Left forelimb (tissue), 1 donor: Measurements from ENCODE around the gene ELL.

Experiments
- DNase-seq: peaks from one replicate; pipeline ENCODE4 v3.0.0-alpha.2; 2018; ENCODE audit warnings: low spot score

ELL gene

DNA sequence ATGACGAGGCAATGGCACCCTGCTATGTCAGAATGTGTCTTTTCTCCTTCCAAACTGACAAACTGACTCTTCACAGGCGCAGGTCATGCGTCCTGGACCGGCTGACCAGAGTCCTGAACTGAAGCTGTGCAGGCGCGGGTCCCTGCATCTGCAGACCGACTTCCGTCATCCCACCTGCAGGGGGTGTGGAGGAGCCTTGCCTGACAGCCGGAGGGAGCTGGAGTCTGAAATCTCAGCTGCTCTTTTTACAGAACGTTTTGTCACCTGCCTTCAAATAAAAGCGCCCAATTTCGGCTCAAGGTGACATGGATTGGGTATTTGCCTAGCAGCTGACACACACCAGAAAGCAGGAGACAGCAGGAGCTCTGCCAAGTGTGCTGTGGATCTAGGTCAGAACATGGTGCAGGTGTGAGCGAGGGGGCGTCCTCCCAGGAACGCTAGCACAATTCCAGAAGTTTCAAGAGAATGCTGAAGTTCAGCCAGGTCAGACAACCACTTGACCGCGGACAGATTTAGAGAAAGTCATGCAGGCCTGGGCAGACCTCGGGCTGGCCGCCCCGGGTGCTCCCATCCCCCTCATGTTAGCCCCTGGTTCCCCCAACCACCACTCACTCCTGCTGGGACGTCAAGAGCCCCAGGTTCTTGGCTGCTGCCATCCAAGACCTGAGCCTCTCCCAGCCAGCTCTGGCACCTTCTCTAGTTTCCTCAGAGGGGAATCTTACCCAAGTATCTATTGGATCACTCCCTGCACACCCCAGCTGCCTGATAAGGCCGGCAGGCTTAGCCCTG is 32.8 kb downstream of the ELL start:
- DNase-seq, result no peak

DNA sequence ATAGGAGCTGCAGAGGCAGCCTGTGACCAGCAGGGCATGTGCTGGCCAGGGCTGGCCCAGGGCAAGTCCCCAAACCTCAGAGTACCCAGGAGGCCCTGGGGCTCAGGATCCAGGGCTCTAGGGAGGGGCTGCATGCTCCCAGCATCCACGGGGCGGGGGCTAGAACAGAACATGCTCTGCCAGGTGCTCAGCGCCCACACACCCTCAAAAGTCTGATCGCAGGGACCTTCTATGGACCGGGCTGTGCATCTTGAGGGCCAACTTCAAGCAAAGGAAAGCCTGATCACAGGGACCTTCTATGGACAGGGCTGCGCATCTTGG is 33.5 kb downstream of the ELL start:
- no peak for DNase-seq

DNA sequence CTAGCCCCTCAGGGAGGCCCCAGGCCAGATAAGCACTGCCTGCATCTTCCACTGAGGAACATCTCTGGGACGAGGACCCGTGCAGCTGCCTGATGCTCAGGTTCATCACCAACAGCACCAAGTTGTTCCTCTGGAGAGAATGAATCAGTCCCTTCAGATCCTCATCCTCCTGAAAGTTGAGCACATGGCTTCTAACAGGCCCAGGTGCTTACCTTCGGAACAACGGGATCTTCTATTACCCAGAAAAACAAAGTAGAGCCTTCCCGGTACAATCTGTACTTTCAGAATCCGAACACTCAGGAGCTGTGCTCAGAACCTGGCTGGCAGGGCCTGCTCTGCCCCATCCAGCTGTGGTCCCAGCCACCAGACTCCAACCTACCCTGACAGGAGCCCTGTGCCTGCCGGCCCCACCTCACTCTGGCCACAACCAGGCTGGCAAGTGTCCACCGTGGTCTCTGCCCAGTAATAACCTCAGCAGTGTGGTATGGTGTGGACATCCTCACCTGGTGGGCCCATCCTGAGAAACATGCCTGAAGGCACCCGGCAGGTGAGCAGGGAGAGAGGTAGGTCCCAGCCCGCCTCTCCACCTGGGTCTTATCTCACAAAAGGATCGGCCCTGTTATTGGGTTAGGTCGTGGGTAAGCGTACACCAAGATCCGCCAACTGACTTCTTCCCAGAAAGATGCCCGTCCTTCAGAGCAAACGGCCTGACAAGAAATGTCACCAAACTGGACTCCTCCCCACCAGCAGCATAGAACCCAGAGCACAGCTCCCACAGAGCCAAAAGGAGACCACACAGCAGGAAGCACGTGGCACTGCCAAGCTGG is 34.1 kb downstream of the ELL start:
- DNase-seq, result no peak

DNA sequence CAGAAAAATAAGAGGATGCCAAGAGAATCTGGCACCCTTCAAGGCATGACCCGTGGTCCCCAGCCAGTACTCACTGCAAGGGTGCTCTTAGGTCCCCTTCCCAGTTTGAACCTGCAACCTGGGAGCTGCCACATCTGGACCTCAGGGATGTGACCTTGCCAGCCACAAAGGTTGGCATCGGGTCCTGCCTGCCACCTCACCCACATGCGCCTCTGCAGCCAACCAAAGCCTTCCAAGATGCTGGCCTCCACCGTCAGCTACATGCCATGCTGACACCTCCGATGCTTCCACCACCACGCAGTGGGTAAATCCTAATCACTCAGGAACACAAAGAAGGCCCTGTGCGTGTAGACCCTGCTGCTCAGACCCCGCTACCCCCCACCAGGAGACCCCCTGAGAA is 35.1 kb downstream of the ELL start:
- no peak for DNase-seq

DNA sequence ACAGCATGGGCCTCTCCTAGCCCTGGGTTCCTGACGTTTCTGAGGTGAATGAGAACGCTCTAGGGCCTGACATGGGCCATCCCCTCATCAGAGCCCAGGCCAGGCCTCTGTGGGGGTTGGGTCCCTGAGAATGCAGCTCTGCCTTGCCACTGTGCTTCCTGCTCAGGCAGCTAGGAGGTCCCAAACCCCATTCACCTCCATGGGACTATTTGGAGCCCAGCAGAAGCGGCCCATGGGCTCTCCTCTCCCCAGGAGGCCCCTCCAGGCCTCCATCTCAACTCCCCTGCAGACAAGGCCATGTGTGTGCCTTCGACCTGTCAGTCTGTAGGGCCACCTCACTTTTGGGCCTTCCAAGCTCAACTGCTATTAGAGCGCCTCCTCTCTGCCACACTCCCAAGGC is 36.9 kb downstream of the ELL start:
- no peak for DNase-seq

DNA sequence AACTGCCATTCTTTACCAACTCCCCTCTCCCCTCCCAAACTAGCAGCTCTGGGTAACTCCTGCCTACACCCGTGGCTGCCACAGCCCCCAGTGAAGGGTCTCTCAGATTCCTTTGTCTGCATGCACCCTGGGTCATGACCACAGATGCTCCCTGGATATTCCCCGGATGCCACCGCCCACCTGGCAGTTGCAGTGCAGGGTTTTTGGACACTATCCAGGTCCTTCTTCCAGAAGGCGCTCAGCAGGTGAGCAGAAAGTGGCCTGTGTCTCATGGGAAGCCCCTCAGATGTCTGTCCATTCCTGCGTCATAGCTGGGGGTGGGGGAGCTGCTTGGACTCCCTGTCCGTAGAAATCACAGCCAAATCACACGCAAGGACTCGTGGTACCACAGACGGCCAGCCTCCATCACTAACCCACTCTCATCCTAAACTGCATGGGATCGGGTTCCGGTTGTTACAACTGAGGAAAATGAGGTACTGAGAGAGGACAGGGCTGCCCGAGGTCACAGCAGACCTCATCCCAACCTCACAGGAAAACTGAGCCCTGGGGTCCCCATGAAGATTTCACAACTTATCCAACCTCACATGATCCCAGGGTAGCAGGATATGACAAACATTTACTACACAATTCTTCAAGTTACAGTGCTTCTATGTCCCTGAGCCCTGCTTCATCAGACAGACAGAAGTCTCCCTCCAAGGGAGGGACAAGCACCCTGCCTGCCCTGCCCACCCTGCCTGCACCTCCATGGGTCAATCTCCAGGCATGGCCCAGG is 38.6 kb downstream of the ELL start:
- DNase-seq, result no peak

DNA sequence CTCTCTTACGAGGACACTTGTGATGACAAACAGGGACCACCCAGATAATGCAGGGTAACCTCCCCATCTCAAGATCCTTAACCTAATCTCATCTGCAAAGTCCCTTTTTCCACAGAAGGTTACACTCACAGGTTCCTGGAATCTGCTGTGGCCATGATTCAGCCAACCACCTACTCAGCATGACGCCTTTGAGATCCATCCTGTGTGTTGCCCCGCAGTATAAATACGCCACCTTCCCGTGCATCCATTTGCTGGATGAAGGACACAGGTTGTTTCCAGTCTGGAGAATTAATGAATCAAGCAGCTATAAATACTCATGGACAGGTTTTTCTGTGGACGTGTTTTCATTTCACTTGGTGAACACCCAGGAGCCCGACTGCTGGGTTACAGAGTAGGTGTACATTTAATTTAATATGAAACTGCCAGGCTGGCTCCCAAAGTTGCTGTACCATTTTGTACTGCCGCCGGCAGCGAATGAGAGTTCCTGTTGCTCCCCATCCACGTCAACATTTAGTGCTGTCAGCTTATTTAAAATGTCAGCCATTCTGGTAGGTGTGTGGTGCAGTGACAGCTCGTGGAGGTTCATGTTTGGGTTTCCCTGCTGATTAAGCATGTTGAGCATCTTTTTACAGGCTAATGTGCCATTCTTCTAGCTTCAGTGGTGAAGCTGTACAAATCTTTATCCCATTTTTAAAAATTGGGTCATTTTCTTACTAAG is 40.2 kb downstream of the ELL start:
- no peak for DNase-seq

DNA sequence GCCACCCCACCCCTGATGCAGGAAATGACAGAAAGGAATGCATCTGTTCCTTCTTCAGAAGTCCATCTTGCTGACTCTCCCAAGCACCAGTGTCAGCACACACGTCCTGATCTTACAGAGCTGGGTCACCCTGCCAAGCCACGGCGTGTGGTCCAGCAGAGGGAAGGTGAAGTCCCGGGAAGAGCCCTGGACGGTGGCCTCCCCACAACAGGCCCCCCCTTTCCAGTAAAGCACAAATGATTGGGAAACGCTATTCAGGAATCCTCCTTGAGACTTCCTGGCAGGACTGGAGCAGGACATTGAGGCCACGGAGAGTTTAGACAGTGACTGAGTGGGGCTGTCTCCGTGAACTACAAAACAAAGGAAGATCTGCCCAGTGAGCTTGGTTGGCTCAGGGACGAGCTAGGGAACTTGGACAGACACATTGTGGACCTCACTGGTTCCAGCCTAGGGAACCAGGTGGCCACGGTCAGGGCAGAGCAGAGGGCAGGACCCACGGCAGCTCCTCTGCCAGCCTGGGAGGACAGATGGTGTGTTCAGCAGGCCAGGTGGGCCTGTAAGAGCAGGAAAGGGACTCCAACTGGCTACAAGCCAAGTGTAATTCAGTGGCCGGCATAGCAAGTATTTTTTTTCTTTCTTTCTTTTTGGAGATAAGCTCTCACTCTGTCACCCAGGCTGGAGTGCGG is 41.7 kb downstream of the ELL start:
- no peak for DNase-seq

DNA sequence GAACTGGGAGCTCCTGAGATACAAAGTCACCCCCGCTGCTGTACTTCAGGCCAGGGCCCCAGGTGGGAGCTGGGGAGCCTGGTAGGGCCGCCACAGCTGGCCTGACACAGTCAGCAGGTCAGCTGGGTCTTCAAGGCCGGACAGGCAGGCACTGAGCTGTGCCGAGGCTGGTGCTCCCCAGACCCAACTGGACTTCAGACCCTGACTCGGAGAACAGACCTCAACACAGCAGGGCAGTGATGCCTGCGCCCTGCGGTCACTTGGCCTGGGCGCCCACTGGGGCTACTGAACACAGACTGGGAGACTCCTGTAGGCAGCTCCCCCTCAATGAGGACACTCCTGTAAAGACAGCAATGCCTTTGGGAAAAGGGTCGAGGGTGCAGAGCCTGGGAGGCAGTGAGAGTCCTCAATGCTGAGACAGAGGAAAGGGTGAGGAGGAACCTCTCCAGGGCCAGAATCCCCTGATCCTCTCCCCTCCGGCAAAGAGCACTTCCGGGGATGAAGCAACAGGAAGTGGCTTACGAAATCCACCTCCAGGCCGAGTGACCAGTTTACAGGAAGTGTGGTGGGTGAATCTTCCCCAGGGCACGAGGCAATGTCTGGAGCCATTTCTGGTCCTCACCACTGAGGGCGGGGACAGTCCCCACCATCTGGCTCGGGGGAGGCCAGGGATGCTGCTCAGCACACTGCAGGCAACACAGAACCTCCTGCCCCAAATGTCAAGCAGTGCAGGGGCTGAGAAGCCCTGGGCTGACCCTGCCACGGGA is 43.1 kb downstream of the ELL start:
- no peak for DNase-seq

DNA sequence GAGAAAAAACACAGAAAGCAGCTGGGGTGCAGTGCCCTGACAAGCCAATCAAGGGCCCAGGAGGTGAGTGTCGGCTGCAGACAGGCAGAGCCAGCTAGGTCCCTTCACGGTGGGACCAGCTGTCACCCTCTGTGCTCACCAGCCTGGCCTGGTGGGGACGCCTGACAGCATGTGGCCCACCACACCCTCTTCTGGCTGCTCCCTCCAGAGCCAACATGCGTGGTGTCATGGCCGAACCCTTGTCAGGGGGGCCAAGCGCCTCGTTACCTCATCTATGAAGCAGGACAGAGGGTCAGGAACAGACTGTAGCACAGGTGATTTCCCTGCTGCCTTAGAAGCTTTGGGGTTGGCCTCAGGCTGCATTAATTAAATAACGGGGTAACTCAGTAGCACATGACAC is 43.9 kb downstream of the ELL start:
- DNase-seq, result no peak

DNA sequence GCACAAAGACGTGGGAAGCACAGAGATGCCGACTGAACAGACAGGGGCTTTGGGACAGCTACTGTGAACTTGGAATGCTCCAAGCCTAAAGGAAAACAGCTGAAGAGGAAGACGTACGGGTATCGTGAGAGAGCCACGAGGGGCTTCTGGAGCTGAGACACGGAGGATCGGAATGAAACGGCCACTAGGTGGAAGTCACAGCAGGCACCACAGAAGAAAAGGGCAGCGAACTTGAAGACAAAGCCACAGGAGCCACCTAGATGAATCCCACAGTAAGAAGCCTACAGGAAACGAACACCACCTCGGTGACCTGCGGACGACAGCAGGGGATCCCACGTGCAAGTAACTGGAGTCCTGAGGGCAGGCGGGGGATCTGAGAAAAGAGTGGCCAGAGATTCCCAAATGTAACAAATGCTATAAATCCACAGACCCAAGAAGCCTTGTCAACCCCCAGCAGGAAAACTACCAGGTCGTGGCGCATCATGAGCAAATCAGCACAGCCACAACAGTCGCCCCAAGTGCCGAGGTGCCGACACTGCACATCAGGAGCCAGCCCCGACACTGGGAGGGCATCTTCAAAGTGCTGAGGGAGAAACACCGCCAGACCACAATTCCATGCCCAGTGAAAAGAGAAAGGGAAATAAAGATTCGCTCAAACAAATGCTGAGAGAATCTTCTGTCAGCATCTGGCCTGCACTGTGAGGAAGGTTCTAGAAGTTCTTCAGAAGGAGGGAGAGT is 44.7 kb downstream of the ELL start:
- DNase-seq, result no peak

DNA sequence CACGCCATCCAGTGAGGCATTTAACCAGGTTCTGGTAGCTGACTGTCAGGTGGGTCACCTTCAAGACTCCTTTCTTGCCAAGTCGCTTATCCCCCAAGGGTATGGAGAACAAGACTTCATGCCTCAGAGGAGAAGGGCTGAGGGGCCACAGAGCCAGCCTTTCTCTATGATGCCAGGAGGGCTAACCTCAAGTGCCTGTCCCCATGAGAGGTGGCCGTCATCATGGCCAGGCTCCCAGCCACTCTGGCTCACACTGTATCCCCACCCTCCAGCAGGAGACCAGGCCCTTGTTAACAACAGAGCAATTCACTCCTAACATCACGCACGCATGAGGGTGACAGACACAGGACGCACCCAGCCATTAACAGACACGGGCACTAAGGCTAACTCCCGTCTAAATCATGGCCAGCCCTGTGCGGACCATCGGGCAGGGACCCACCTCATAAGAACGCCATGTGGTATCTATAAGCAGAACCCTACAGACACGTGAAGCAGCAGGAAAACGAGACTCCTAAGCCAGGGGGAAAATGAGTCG is 45.3 kb downstream of the ELL start:
- no peak for DNase-seq

DNA sequence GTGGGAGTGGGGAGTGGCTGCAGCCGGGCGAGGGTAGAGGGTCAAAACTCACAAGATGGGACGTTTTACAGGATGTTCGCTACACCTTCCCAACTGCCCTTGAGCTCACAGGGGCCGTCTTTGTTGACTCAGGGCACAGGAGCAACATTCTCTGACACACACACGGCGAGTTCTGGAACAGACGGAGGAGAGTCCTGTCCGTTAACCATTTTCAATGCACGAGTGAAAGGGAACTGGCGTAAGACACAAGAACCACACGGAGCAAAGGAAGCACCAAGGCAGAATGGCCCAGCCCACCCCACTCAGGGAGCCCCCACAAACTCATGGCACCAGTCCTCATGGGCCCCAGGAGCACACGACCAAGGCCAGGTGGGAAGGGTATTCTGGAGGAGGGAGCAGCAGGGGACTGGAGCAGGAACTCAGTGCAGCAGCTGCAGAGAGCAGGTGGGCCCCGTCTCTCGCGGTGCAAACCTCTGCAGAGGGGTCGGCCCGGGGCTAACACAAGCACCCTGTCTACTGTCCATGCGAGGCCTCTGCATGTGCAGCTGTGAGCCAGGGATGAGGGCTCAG is 46.0 kb downstream of the ELL start:
- no peak for DNase-seq

DNA sequence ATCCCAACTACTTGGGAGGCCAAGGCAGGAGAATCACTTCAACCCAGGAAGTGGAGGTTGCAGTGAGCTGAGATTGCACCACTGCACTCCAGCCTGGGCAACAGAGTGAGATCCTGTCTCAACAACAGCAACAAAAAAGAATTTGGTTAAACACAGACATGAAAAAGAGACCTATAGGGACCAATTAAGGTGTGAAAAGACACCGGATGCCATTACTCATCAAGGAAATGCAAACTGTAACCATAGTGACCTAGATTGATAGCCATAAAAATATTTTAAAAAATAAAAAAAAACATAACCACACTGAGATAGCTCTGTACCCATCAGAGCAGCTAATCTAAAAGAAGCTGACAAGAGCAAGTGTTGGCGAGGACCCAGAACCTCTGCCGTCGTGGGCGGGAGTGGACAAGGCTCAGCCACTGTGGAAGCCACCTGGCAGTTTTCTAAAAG is 46.8 kb downstream of the ELL start:
- no peak for DNase-seq

DNA sequence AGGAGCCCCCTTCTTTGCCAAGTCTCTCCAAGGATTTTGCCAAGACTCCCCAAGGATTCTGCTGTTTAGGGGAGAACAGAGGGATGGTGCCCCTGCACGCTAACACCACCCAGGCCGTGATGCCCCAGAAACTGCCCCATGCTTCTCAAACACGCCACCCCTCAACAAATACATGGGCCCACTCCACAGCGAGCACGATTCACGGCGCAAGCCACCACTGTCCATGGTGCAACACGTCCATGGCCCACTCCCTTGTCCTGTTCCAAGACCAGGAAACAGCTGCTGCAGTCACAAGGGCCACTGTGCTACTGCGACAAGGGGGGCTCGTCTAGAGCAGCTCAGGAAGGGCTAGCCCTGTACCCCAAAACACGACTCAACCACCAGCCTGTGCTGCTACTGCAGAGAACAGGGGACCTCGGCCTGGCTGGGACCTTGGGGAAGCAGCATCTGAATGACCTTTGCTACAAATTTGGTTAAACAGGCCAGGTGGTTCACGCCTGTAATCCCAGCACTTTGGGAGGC is 47.4 kb downstream of the ELL start:
- DNase-seq, result no peak

DNA sequence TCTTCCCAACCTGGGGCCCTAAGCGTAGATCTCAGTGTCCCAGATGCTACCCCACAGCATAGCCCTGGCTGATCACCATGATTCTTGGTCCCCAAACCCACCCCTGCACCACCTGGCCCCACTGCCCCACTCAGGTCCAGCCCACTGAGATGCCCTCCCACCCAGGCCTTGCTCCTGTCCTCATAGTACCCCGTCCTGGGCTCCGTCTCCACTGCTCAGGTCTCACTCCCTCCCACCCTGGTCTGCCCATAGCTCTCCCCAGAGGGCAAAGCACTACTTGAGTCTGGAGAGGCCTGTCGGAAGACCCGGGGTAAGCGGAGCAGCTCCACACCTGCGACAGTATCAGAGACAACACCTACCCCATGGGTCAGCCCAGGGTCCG is 48.2 kb downstream of the ELL start:
- DNase-seq, result no peak

DNA sequence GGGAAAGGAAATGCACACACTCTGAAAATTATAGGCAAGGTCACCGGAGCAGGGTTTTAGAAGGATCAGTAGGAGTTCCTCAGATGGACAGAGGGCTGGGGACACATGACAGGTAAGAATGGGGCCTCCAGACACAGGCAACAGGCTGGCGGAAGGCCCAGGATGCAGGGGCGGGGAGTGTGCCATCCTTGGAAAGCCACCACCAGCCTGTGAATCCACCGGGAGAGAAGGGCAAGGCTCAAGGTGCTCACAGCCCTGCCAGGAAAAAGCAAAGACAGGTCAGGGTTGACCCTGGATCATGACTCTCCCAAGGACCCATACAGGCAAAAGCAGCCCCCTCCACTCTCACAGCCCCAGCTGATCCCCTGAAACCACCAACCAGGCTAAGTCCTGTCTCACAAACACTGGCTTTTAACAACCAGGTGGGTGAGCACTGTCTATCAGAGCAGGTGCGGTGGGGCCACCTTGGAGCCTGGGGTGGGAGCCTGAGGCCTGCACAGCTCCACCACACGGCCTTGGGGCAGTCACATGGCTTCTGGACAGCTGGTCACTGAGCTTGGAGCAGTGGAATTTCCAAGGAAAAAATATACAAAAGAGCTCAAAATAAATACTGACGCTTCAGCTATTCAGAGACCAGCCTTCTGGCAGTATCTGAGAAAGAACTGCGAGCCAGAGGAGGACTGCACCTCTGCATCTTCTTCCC is 48.7 kb downstream of the ELL start:
- DNase-seq, result no peak

DNA sequence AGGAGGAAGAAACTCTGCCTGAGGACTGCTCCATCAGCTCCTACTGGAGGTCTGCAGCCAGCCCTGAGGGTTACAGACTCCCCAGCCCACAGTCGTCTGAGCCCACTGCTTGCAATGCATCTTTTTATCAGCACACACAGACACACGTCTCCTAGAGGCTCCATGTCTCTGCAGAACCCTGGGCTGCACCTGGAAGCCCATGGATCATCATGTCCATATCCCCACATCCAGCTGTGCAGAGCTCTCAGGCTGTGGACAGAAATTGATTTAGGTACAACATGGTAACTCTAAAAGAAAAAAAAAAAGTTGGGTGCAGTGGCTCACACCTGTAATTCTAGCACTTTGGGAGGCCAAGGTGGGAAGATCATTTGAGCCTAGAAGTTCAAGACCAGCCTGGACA is 51.1 kb downstream of the ELL start:
- no peak for DNase-seq
